Stimulated activated naive CD8-positive, alpha-beta T cell treated with anti-CD3 and anti-CD28 coated beads, Interleukin-15, Interleukin-2, amounts not matched to agents 100 ng/mL and 50 ng/mL, for 24 hours (primary cell): ENCODE data around the gene KSR2.
"Not testable (repeated sequence)": the region's sequence is repeated elsewhere in the genome, so short reads cannot be mapped to it uniquely, and the experiment has no call there.

Experiments used
- H3K27ac Mint-ChIP-seq: one replicate; pipeline ENCODE4 v1.8.0; 2021; ENCODE audit warnings: mild to moderate bottlenecking, mixed read lengths
- H3K27me3 Mint-ChIP-seq: one replicate; pipeline ENCODE4 v1.8.0; 2021; ENCODE audit warnings: mixed read lengths
- H3K36me3 Mint-ChIP-seq: one replicate; pipeline ENCODE4 v1.8.0; 2021; ENCODE audit warnings: low read depth, mixed read lengths
- H3K4me1 Mint-ChIP-seq: one replicate; pipeline ENCODE4 v1.8.0; 2021; ENCODE audit warnings: low read depth, mixed read lengths
- H3K4me3 Mint-ChIP-seq: one replicate; pipeline ENCODE4 v1.8.0; 2021; ENCODE audit warnings: mild to moderate bottlenecking, mixed read lengths
- H3K9me3 Mint-ChIP-seq: one replicate; pipeline ENCODE4 v1.8.0; 2021; ENCODE audit warnings: mixed read lengths

The KSR2 gene

DNA sequence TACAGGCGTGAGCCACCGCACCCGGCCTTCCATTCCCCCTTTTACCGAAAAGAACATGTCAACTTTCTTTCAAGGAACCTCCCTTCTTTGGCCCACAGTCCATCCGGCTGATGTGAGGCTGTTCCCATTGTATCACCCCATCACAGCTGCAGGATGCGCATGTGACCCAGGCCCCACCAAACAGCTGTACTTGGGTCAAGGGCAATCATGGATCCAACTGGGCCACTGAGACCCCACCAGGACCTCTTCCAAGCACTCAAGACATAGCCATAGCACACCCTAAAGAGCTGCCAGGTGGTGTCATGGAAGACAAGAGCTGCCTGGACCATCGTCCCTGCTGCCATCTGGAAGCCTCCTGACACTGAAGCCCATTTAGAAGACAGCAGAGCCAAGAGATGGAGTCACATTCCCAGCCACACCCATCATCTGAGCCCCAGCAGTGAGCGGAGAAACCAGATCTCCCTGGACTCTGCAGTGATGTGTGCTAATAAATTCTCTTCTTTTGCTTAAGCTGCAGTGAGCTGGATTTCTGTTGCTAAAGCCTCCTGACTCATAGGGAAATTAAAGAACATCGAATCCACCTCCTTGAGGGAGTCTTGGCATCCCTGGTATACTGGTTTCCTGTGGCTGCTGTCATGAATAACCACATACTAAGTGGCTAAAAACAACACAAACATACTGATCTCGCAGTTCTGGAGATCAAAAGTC is 105.6 kb downstream of the KSR2 start:
- no peaks in the 10 kb centered on the region for H3K9me3 Mint-ChIP-seq
- no peaks in the 10 kb centered on the region for H3K36me3 Mint-ChIP-seq
- H3K27ac Mint-ChIP-seq = no peak overlapping the region
- no peaks in the 10 kb centered on the region for H3K4me1 Mint-ChIP-seq
- H3K27me3 Mint-ChIP-seq = peaks cover 8% of the 10 kb centered on the region
- no peak overlapping the region for H3K4me3 Mint-ChIP-seq

DNA sequence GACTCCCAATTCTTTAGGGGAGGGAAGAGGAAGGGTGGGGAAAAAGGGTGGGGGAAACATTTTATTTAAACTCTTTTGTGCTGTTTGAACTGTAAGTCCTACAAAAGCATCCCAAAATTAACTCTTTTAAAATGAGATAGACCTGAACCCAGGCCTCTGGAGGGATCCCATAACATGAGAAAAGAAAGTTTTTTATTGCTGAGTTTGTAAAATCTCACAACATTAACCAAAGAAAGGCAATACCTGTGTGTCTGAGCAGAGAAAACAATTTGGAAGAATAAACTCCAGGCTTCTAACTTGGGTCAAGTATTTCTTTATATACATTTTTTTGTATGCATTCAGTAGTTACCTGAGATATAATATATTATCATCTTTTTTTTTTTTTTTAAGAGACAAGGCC is 107.1 kb downstream of the KSR2 start:
- Mint-ChIP-seq H3K9me3 (no peaks in the 10 kb centered on the region), H3K4me1 (no peaks in the 10 kb centered on the region), H3K27me3 (peaks cover 8% of the 10 kb centered on the region), H3K36me3 (no peaks in the 10 kb centered on the region), H3K27ac (no peak overlapping the region), H3K4me3 (no peak overlapping the region)

DNA sequence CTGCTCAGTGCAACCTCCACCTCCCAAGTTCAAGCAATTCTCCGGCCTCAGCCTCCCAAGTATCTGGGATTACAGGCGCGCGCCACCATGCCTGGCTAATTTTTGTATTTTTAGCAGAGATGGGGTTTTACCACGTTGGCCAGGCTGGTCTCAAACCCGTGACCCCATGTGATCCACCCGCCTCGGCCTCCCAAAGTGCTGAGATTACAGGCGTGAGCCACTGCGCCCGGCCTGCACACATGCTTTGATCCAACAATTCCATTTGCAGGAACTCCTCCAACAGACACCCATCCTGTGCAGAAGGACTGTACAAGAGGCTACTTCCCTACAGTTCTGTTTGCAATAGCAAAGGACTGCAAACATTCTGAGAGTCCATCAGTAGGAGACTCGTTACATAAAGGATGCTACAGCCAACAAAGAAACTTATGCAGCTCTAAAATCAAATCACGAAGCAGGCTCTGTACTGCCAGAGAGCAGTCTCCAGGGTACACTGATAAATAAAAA is 108.0 kb downstream of the KSR2 start:
- not testable (repeated sequence) for H3K36me3 Mint-ChIP-seq, H3K9me3 Mint-ChIP-seq, H3K4me1 Mint-ChIP-seq, H3K27ac Mint-ChIP-seq, H3K4me3 Mint-ChIP-seq
- H3K27me3 Mint-ChIP-seq = peaks cover 11% of the 10 kb centered on the region

DNA sequence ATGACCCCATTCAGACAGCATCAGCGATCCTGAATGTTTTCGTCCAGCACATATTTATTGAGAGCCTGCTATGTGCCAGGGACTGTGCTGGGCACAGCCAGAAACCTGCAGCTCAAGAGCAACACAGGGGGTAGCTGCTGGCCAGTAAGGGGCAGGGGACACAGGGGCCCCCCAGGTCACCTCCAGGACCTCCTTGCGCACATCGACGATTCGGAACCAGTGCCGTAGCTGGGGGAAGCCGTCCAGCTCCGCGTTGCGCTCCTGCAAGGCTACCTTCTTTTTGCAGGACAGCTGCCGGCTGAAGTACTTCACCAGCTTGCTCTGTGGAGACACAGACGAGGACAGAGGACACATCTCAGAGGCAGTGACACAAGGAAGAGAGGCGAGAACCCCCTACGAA is 108.7 kb downstream of the KSR2 start:
- Mint-ChIP-seq H3K36me3 (no peaks in the 10 kb centered on the region), H3K4me1 (no peaks in the 10 kb centered on the region), H3K9me3 (no peaks in the 10 kb centered on the region), H3K4me3 (no peak overlapping the region), H3K27ac (no peak overlapping the region), H3K27me3 (peaks cover 13% of the 10 kb centered on the region)

DNA sequence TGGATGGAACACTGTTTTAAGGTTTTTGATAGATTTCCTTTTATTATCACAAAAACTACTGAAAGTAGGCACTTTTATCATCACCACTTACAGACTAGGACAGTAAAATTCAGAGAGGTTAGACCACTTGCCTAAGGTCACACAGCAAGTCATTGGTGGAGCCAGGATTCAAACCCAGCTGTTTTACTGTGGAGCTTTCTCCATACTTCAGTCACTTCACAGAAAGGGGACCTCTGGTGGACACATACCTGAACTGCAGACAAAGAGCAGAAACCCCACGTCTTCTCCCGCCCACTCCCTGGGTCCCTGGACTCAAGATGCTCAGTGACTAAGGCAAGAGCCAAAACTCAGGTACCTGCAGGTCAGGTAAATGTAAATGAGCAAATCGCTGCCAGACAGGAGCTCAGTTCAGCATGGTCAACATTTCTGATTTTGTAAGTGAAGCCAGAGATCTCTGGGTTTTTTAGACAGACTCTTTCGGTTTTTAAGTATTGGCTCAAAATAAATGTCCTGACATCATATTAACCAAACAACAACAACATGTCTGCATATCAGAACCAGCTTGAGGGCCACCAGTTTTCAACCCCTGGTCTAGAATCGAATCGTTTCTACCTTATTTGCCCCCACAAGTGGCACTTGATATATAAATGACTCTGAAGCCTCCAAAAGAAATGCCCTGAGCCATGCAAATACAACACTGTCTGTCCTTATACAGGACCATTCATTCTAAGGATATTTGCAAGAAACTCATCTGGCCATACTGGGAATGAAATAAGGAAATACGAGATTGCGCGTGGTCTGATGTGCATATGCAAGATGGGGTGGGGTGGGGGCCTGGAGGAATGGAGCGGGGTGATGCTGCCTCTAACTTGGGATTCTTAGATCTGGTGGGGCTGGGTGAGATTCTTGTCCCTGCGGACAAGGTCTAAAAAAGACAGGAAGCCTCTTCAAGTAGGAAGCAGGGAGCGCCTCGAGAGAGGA is 110.9 kb downstream of the KSR2 start:
- no peak overlapping the region for H3K4me3 Mint-ChIP-seq
- no peak overlapping the region for H3K27ac Mint-ChIP-seq
- H3K9me3 Mint-ChIP-seq = peaks cover 4% of the 10 kb centered on the region
- peaks cover 7% of the 10 kb centered on the region for H3K27me3 Mint-ChIP-seq
- no peaks in the 10 kb centered on the region for H3K36me3 Mint-ChIP-seq
- no peaks in the 10 kb centered on the region for H3K4me1 Mint-ChIP-seq

DNA sequence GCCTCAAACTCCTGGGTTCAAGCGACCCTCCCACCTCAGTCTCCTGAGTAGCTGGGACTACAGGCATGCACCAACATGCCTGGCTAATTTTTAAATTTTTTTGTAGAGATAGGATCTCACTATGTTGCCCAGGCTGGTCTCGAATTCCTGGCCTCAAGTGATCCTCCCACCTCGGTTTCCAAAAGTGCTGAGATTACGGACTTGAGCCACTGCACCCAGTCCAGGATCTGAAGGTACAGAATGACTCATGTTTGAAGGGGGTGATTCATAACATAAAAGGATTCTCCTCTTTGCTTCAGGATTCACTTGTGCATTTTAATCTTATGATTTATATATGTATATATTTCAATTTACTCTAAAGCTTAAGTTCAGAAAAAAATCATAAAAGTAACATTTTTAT is 111.7 kb downstream of the KSR2 start:
- H3K9me3 Mint-ChIP-seq, H3K27me3 Mint-ChIP-seq, H3K27ac Mint-ChIP-seq, H3K36me3 Mint-ChIP-seq, H3K4me3 Mint-ChIP-seq, H3K4me1 Mint-ChIP-seq: not testable (repeated sequence)

DNA sequence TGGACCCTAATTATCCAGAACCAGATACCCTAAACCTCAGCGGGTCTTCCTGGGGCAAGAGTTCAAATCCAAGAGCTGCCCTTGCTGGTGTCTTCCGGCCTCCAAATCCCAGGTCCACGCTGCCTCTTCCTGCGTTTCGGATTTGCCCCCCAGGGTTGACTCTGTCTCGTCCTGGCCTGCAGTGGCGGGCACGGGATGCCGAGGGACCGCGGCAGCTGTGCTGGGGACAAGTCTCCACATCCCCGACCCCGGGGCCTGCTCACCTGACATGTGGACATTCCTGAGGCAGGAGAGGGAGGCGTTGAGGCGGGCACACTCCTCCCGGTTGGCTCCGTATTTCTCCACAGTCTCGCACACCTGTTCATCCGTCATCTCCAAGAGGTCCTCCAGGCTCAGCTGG is 113.6 kb downstream of the KSR2 start:
- Mint-ChIP-seq H3K4me1 (no peaks in the 10 kb centered on the region), H3K9me3 (peaks cover 8% of the 10 kb centered on the region), H3K27me3 (peaks cover 6% of the 10 kb centered on the region), H3K27ac (no peak overlapping the region), H3K36me3 (no peaks in the 10 kb centered on the region), H3K4me3 (no peak overlapping the region)

DNA sequence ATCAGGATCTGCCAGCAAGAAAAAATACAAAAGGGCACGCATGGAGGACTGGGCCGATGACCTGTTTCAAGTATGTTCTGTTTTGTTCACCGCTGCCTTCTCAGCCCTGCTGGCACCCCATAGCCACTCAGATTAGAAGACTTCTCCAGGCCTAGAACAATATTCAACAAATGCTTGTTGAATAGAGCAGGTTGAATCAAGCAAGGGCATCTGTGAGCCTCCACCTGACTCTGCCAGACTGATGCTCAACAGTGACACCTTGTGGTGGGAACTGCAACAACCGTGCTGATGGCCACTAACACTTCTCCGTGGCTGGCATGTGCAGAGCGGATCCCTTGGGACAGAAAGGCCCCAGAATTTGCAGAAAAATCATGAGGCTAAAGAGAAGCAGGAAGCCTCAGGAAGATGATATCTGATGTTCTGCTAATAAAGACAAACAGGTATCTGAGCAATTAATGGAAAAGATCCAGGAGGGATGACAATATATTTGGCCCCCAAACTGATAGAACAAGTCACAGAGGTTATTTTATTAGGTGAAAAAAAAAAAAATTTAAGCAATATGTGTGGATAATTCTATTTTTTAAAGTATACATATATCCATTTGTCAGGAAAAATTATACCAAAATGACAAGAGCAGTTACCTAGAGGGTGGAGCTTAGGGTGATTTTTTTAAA is 114.3 kb downstream of the KSR2 start:
- Mint-ChIP-seq H3K4me3 (no peak overlapping the region), H3K36me3 (no peaks in the 10 kb centered on the region), H3K9me3 (peaks cover 8% of the 10 kb centered on the region), H3K27me3 (peaks cover 12% of the 10 kb centered on the region), H3K4me1 (no peaks in the 10 kb centered on the region), H3K27ac (no peak overlapping the region)

DNA sequence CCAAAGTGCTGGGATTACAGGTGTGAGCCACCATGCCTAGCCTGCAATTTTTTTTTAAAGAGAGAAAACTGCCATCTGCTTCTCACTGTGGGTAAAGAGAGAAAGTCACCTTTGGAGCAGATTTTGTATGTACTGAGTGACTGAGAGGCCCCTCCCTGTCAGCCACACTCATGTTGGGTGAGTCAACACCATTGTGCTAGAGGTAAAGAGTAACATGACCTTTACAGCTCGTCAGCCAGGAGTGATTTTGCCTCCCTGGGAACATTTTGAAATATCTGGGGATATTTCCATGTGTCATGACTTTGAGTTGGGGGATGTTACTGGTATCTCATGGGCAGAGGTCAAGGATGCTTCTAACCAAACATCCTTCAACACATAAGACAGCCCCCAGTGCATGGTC is 115.2 kb downstream of the KSR2 start:
- Mint-ChIP-seq H3K9me3 (peaks cover 8% of the 10 kb centered on the region), H3K27me3 (peaks cover 19% of the 10 kb centered on the region)

DNA sequence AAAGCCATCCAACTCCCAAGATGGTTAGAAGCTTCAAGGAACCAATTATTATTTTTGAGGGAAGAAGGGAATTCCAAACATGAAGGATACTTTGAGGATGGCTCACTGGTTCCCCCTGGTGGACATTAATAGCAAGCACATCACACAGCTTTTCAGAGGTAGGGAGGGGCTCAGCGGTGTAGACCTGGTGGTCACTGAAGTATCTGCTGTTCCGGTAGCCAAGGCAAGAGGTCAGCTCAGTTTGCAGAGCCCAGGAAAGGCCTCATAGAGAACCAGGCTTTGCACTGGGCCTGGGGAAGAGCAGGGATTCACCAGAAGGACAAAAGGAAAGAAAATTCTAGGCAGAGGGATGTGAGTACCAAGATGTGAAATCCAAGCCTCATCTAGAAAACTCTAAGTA is 118.7 kb downstream of the KSR2 start:
- peaks cover 30% of the 10 kb centered on the region for H3K27me3 Mint-ChIP-seq
- no peak overlapping the region for H3K27ac Mint-ChIP-seq
- H3K4me3 Mint-ChIP-seq = no peak overlapping the region
- H3K9me3 Mint-ChIP-seq = peaks cover 8% of the 10 kb centered on the region
- H3K4me1 Mint-ChIP-seq = no peaks in the 10 kb centered on the region
- no peaks in the 10 kb centered on the region for H3K36me3 Mint-ChIP-seq

More for the DNA sequence above, 115.2 kb downstream of the KSR2 start:
- no peak overlapping the region for H3K27ac Mint-ChIP-seq
- H3K4me3 Mint-ChIP-seq = no peak overlapping the region
- no peaks in the 10 kb centered on the region for H3K4me1 Mint-ChIP-seq
- H3K36me3 Mint-ChIP-seq = no peaks in the 10 kb centered on the region

DNA sequence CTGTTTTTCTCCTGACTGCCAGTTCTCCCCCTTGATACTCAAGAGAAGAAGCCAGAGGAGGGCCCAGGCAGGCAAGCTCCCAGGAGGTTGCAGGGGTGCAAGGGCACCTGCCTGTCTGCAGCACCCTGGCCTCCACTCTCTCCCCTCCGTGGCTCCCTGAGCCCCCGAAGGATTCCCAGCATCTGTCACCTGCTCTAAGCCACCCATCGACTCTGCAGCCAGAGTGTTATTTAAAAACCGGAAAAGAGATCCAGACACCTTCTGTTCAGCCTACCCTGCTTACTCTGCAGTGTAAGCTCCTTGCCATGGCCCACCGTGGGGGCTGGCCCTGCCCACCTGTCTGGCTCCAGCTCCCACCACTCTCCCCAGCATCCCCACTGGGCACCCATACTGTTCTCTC is 121.4 kb downstream of the KSR2 start:
- H3K4me3 Mint-ChIP-seq = no peak overlapping the region
- peaks cover 30% of the 10 kb centered on the region for H3K27me3 Mint-ChIP-seq
- H3K27ac Mint-ChIP-seq = no peak overlapping the region
- no peaks in the 10 kb centered on the region for H3K4me1 Mint-ChIP-seq
- H3K36me3 Mint-ChIP-seq = no peaks in the 10 kb centered on the region
- peaks cover 9% of the 10 kb centered on the region for H3K9me3 Mint-ChIP-seq

DNA sequence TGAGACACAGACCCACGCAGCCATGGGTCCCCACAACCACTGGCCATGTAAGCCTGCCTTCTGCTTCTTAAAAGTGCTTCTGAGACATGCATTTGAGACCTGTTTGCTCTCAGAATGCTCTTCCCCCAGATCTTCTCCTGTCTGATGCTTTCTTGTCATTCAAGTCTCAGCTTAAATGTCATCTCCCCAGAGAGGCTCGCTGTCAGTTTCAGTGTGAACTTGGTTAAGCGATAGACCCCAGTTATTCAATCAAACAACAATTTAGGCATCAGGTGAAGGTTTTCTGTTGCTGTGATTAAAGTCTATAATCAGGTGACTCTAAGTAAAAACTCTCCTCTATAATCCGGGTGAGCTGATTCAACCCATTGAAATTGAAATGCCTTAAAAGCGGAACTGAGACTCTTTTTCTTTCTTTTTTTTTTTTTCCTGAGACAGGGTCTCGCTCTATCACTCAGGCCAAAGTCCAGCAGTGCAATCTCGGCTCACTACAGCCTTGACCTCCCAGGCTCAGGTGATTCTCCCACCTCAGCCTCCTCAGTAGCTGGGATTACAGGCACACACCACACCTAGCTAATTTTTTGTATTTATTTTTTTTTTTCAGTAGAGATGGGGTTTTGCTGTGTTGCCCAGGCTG is 123.4 kb downstream of the KSR2 start:
- Mint-ChIP-seq H3K4me1 (no peaks in the 10 kb centered on the region), H3K27ac (no peak overlapping the region), H3K4me3 (no peak overlapping the region), H3K36me3 (no peaks in the 10 kb centered on the region), H3K9me3 (peaks cover 9% of the 10 kb centered on the region), H3K27me3 (peaks cover 35% of the 10 kb centered on the region)

DNA sequence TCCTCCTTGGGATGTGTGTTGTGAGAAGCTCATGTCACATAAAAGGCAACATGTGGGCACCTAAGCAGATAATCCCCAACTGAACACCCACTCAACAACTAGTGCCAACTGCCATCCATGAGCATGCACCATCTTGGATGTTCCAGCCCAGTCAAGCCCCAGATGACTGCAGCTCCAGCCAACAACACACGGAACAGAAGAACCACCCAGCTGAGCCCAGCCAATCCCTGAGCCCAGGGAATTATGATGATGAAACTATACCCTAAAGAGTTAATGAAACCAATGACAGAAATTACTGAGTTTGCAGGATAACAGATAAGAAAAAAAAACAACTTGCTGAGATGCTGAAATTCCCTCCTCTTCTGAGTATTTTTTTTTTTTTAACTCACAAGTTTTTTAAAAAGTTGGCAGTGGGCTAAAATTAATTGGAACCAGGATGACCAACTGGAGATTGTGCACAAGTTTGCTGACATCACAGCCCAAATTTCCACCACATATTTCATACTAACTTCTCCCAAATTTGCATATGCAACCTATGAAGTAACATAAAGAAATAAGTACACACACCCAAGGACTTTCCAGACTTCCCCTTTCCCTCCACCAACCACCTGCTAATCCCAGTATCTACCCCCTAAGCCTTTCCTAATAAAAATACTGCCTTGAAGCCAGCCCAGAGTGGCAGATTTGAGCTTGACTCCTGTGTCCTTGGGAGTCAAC is 124.5 kb downstream of the KSR2 start:
- no peaks in the 10 kb centered on the region for H3K4me1 Mint-ChIP-seq
- H3K9me3 Mint-ChIP-seq = peaks cover 9% of the 10 kb centered on the region
- no peaks in the 10 kb centered on the region for H3K36me3 Mint-ChIP-seq
- no peak overlapping the region for H3K27ac Mint-ChIP-seq
- H3K27me3 Mint-ChIP-seq = peaks cover 28% of the 10 kb centered on the region
- no peak overlapping the region for H3K4me3 Mint-ChIP-seq

DNA sequence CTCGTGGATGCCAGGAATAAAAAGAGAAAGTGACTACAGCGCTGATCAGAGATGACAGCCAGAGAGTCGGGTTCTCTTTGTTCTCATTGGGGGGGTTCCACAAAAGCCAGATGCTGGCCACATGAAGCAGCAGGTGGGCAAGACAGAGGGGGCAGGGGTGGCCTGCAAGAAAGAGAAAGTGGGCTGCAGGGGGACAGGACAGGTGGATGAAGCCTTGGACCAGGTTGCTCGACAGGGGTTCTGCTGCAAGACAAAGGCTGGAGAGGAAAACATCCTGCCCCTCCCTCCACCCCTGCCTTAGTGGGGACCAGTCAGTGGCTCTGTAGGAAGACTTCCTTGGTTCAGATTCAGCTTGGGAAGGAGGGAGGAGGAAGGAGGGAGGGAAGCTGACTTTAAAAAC is 126.2 kb downstream of the KSR2 start:
- Mint-ChIP-seq H3K27ac (no peak overlapping the region), H3K4me3 (no peak overlapping the region), H3K36me3 (no peaks in the 10 kb centered on the region), H3K4me1 (no peaks in the 10 kb centered on the region), H3K27me3 (peaks cover 20% of the 10 kb centered on the region), H3K9me3 (peaks cover 9% of the 10 kb centered on the region)
